ENCODE data around the gene CDKAL1.

Gene CDKAL1

DNA sequence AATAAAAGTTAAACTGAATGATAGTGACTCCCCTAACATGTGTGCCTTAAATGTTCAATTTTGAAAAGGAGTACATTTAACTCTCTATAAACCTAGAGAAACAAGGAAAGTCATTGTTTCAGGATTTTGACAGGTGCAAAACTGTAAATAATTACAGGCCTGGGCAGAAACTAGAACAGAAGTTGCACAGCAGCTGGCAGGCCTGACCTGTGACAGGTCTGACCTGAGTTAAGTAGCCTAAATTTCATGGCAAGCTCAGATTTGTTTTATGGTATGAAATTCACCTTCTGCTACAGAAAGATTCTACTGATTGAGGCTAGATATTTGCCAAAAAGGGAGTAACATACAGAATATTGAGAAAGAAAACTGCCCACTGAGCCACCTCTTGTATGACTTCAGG, 166.1 kb downstream of the CDKAL1 start:
- TF ChIP-seq, protein P1, sequence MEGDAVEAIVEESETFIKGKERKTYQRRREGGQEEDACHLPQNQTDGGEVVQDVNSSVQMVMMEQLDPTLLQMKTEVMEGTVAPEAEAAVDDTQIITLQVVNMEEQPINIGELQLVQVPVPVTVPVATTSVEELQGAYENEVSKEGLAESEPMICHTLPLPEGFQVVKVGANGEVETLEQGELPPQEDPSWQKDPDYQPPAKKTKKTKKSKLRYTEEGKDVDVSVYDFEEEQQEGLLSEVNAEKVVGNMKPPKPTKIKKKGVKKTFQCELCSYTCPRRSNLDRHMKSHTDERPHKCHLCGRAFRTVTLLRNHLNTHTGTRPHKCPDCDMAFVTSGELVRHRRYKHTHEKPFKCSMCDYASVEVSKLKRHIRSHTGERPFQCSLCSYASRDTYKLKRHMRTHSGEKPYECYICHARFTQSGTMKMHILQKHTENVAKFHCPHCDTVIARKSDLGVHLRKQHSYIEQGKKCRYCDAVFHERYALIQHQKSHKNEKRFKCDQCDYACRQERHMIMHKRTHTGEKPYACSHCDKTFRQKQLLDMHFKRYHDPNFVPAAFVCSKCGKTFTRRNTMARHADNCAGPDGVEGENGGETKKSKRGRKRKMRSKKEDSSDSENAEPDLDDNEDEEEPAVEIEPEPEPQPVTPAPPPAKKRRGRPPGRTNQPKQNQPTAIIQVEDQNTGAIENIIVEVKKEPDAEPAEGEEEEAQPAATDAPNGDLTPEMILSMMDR (conservative IDR thresholded peaks at IDR 0.05): no peak
- H3K27ac ChIP-seq: peak overlapping the region; percentile 34; the same call in 1 of the 2 replicates

DNA sequence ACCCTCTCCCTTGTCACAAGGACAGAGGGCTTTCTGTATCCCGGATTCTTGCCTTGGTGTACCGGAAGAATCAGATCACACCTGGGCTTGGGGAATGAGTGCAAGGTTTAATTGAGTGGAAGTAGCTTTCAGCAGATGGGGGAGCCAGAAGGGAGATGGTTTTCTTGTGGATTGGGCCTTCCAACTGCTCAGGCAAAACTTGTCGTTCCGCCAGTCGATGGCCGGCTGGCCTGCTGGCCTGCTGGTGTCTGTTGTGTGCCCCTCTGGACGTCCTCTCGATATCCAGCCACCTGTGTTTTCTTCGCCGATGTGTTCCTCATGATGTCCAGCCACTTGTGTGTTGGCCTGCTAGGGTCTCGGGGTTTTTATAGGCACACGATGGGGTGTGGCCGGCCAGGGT, 168.1 kb downstream of the CDKAL1 start:
- H3K27ac ChIP-seq: no peak overlapping the region
- TF ChIP-seq, protein P1 (conservative IDR thresholded peaks at IDR 0.05): no peak

DNA sequence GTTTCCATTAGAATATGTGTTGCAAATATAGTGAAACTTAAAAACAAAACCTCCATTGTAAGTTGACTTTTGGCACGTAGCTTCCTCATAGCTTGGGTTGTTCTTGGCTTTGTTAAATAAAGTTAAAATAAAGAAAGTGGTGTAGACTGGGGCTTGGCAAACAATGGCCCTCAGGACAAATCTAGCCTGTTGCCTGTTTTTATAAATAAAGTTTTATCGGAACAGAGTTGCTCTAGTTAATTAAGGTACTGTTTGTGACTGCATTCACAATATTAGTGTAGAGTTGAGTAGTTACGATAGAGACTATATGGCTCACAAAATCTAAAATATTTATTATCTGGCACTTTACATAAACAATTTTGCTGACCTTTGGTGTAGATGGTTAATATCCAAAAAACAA, 168.8 kb downstream of the CDKAL1 start:
- no peak overlapping the region for H3K27ac ChIP-seq
- TF ChIP-seq, protein P1 (conservative IDR thresholded peaks at IDR 0.05): no peak

DNA sequence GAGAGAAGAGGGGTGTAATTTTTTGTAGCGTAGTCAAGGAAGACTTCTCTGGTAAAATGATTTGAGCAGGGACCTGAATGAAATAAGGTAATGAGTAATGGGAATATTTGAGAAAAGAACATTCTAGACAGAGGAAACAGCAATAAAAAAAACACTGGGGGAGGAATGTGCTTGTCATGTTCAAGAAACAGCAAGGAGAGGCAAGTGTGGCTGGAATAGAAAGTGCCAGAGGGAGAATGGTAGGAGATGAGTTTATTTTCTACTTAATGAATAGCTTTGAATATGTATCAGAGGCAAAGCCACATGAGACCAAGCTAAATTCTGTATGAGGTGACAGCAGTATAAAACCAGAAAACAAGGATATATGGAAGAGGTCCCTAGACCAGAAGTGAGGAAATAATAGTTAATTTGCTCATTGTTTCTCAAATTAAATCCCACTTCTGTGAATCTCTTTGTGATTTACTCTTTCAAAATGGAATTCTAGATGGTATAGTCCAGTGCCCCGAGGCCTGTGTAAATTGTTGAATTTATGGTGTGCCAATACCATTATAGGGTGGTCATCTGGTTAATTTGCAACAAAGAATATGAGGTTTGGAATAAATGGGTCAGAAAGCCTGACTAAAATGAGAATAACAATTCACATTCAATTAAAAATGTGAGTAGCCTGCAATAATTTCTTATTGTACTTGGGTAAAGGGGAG, 170.2 kb downstream of the CDKAL1 start:
- H3K27ac ChIP-seq: no peak overlapping the region
- TF ChIP-seq, protein P1 (conservative IDR thresholded peaks at IDR 0.05): no peak

DNA sequence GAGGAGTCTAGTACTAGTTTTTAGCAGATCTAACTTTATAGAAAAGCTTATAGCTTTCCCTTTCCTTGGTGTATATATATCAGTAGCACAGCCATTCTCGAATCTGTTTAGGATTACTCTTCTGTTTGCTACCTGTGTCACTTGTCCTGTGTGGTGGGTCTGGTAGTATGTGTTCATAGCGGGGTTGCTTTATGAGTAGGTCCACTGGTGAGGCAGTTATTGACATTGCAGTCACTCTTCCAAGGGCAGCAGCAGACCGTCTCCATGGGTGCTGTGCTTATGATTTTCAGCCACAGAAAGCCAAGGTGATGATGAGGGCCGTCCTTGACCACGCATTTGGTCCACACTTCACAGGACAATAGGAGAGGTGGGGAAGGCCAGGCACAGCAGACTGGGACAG, 171.5 kb downstream of the CDKAL1 start:
- H3K27ac ChIP-seq: no peak overlapping the region
- TF ChIP-seq, protein P1 (conservative IDR thresholded peaks at IDR 0.05): no peak

DNA sequence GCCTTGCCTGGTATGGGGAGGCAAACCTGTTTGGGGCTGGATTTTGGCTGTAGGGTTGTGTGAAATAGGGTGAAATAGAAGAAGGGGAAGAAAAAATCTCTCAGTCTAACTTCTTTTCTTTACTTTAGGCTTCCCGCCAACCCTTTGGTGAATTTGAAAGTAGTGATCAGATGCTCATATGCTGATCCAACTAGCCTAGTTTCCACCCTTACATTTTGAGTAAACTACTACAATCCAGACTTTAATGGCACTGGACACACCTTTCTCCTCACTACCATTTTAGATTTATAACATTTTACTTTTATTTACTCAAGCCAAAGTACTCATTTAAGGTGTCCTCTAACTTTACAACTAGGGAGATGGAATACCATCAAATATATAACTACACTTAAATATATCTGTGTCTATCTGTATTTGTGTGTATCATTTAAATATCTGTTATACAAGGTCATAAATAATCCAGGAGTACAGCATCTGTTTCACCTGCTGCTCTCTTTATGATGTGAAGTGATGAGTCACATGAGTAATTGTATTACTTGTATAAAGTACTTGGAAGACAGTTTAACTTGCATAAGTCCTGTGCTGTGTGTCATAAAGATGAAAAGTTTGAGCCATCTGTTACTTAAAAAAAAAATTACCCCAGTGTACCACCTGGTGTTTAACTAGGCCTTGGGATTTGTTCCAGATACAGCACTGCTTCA, 172.1 kb downstream of the CDKAL1 start:
- TF ChIP-seq, protein P1 (conservative IDR thresholded peaks at IDR 0.05): no peak

DNA sequence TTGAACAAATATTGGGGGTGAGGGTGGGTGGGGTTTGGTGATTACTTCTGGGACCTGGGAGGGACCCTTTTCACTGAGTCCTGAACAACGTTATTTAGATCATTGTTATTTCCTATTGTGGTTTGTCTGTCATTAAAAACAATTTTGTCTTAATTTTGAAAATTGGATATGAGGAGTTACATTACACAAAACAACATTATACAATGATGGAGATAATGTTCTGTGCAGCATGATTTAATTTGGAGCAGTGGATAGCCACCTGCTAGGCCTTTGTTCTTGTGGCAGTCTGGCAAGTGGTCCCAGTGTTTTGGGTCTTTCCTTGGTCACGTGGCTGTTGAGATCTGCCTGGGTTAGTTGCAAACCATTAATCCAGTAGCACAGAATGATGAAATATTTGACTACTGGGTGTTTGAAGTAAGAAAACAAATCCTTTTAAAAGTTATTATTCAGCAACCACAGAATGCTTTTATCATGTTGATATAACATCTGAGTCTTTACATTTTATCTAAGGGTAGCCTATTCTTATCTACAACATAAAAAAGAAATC, 172.8 kb downstream of the CDKAL1 start:
- TF ChIP-seq, protein P1 (conservative IDR thresholded peaks at IDR 0.05): no peak
- no peak overlapping the region for H3K27ac ChIP-seq

More for the DNA sequence above, 172.1 kb downstream of the CDKAL1 start:
- no peak overlapping the region for H3K27ac ChIP-seq
